CD4-positive, alpha-beta T cell treated with Interleukin-10 for 1 hour (primary cell): ENCODE measurements around the gene WDR93.

Experiments
- DNase-seq: peaks from one replicate; pipeline ENCODE4 v3.0.0-alpha.2; 2020

WDR93 gene

GRCh38 chr15:89749951-89750559, 59.4 kb downstream of the WDR93 start:
- no peak for DNase-seq

GRCh38 chr15:89750560-89751542, 60.2 kb downstream of the WDR93 start, which contains the start of gene MESP1:
TSS of gene MESP1 (minus strand) at chr15:89751249. CDS start at chr15:89751231, 18 bp downstream.
- peak; percentile 90 for DNase-seq

- no peak for DNase-seq
Measured at GRCh38 chr15:89751748-89752147, 61.1 kb downstream of the WDR93 start.

GRCh38 chr15:89753855-89754254, 63.2 kb downstream of the WDR93 start:
- DNase-seq, result no peak

- no peak for DNase-seq
Measured at GRCh38 chr15:89754361-89755154, 63.9 kb downstream of the WDR93 start.

- DNase-seq, result no peak
Measured at GRCh38 chr15:89755701-89756100, 65.1 kb downstream of the WDR93 start.

GRCh38 chr15:89756897-89757296, 66.3 kb downstream of the WDR93 start:
- DNase-seq, result no peak

- DNase-seq, result no peak
Measured at GRCh38 chr15:89758283-89758682, 67.7 kb downstream of the WDR93 start.

GRCh38 chr15:89758981-89759380, 68.4 kb downstream of the WDR93 start:
- no peak for DNase-seq

- DNase-seq, result no peak
Measured at GRCh38 chr15:89759835-89760234, 69.2 kb downstream of the WDR93 start.

GRCh38 chr15:89760303-89761008, 69.8 kb downstream of the WDR93 start:
- DNase-seq, result peak; percentile 62

GRCh38 chr15:89761009-89761831, 70.6 kb downstream of the WDR93 start:
- no peak for DNase-seq

- no peak for DNase-seq
Measured at GRCh38 chr15:89761929-89762328, 71.3 kb downstream of the WDR93 start.

- no peak for DNase-seq
Measured at GRCh38 chr15:89765694-89766093, 75.1 kb downstream of the WDR93 start.

- no peak for DNase-seq
Measured at GRCh38 chr15:89766357-89767311, 76.0 kb downstream of the WDR93 start.

- no peak for DNase-seq
Measured at GRCh38 chr15:89767411-89767915, 76.9 kb downstream of the WDR93 start.

- DNase-seq, result no peak
Measured at GRCh38 chr15:89768071-89768500, 77.5 kb downstream of the WDR93 start.

- no peak for DNase-seq
Measured at GRCh38 chr15:89769366-89769765, 78.8 kb downstream of the WDR93 start.

- DNase-seq, result no peak
Measured at GRCh38 chr15:89770041-89770440, 79.4 kb downstream of the WDR93 start.

- DNase-seq, result no peak
Measured at GRCh38 chr15:89772932-89773583, 82.4 kb downstream of the WDR93 start.
